Measurements from ENCODE around the gene SDC3.
"Not testable (repeated sequence)": the region's sequence is repeated elsewhere in the genome, so short reads cannot be mapped to it uniquely, and the experiment has no call there.

Gene SDC3

GRCh38 chr1:30908696-30909364 is at the start of gene SDC3:
Gene SDC3, minus strand, starts transcription at chr1:30908758. Its CDS starts 172 bp downstream, at chr1:30908586.
- peak; percentile 89 for DNase-seq (ENCODE audit: low spot score)

- no peak for DNase-seq (ENCODE audit: low spot score)
Observed at GRCh38 chr1:30957560-30958222, 49.1 kb upstream of the SDC3 start.

- peak; percentile 81 for DNase-seq (ENCODE audit: low spot score)
Observed at GRCh38 chr1:30955448-30956015, 47.0 kb upstream of the SDC3 start.

- no peak for DNase-seq (ENCODE audit: low spot score)
Observed at GRCh38 chr1:30953685-30954084, 45.1 kb upstream of the SDC3 start.

DNA sequence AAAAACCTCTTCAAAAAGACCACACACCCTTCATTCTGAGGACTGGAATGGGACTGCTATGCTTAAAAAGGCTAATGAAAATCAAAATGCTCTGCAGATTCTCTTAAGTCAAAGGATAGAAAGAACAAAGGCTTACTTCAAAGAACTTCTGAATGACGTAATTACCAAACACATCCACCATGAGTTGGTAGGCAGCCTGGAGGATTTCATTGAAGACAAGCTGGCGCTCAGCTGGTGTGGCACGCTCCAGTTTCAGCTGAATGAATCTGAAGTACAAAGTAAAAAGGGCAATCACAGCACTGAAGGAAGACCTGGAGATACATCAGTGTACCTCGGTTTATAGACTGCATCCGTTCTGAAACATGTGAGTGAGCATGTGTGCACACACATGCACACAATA is 43.5 kb upstream of the SDC3 start:
- no peak for DNase-seq (ENCODE audit: low spot score)

DNA sequence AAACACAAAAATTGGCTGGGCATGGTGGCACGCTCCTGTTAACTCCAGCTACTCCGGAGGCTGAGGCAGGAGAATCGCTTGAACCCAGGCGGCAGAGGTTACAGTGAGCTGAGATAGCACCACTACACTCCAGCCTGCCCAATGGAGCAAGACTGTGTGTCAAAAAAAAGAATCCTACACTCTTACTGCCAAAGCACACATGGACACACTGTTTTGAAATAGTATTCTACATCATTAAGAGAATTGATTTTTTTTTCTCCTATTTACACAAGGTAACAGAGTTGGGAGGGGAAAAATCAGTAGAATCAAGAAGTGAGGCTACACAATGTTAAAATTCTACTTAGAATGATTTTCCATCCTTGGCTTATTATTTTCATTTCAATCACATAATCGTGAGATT is 42.1 kb upstream of the SDC3 start:
- no peak for DNase-seq (ENCODE audit: low spot score)

GRCh38 chr1:30950053-30950452 is 41.5 kb upstream of the SDC3 start:
- DNase-seq (ENCODE audit: low spot score) = no peak

- DNase-seq (ENCODE audit: low spot score) = not testable (repeated sequence)
Observed at GRCh38 chr1:30949487-30949838, 40.9 kb upstream of the SDC3 start.

DNA sequence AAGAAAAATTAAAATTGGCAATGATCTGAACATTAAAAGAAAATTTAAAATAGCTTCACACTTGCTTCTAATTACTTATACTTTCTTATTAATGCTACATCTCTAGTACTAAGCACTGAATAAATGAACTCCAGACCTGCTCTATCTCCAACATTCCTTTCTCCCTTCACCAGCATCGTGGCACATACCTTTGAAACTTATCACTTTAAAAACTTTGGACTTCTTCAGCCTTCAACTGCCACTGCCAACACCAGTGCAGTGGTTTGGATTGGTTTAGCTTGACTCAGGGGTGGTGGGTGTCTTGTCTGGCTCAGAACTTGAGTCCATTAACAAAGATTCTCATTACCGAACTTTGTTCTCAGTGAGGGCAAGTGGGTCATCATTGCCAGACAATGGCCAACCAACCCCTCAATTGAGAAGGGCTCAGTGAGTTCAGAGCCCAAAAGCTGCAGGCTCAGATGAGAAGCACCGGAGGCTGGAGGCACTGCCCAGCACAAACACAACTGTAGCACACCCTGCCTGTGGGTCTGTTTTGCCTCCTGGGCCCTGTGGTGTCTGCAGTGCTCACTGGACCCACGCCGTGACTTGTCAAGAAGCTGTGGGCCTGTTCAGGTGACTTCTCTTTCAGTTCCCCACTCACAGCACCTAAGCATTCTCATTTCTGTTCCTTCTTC is 40.4 kb upstream of the SDC3 start:
- DNase-seq (ENCODE audit: low spot score) = peak; percentile 49

GRCh38 chr1:30948278-30948677 is 39.7 kb upstream of the SDC3 start:
- DNase-seq (ENCODE audit: low spot score) = no peak

- DNase-seq (ENCODE audit: low spot score) = no peak
Observed at GRCh38 chr1:30947212-30947611, 38.7 kb upstream of the SDC3 start.

- DNase-seq (ENCODE audit: low spot score) = no peak
Observed at GRCh38 chr1:30942326-30942963, 33.9 kb upstream of the SDC3 start.

DNA sequence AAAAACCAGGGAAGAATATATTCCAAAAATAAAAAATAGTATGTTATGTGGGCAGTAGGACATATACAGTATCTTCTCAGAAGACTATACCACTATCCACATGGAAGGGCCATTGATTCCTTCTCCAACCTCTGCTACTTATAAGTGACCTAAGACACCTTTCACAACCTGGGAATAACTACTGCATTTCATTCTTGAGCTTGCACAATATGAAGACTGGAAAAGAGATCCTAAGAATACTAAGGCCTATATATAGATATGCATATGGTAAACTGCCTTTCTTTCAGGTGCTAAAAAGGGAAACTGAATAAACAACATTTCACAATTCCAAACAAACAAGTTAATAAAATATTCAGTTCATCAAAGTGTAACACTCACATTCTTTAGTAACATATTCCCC is 32.0 kb upstream of the SDC3 start:
- no peak for DNase-seq (ENCODE audit: low spot score)

GRCh38 chr1:30936541-30937171 is 28.1 kb upstream of the SDC3 start:
- DNase-seq (ENCODE audit: low spot score) = no peak

GRCh38 chr1:30935758-30936157 is 27.2 kb upstream of the SDC3 start:
- not testable (repeated sequence) for DNase-seq (ENCODE audit: low spot score)

- DNase-seq (ENCODE audit: low spot score) = no peak
Observed at GRCh38 chr1:30934613-30935012, 26.1 kb upstream of the SDC3 start.

- DNase-seq (ENCODE audit: low spot score) = peak; percentile 81
Observed at GRCh38 chr1:30933874-30934252, 25.3 kb upstream of the SDC3 start.

GRCh38 chr1:30930631-30931173 is 22.1 kb upstream of the SDC3 start:
- DNase-seq (ENCODE audit: low spot score) = no peak

- DNase-seq (ENCODE audit: low spot score) = no peak
Observed at GRCh38 chr1:30929944-30930525, 21.5 kb upstream of the SDC3 start.

DNA sequence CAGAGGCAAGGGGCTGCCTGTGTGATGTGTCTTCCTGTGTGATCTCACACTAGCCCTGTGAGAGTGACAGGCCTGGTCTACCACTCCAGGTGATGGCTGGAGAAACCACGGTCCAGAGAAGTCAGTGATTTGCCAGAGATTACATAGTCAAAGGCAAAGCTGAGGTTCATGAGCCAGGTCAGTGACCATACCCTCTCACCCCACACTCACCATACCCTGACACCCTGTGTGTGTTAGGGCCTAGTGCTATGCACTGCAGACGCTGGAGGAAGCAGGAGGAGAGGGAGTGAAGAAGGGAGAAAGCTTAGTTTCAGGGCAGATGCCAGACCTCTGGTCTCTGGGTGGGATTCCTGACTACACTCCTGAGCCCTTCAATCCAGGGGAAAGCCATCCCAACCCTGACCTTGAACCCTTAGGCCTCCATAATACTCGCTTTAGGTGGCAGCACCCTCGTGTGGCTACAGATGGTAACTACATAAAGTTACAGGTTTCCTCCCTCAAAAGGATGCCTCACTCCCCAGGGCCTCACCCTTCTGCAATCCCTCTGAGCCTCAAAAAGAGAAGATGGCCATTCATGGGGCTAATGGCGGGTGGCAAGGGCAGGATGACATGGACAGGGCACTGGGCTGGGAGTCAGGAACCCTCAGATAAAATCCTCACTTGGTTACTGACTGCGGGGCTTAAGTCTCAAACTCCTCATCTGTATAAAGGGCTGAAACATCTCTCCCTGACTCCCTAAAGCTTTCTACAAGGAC is 20.8 kb upstream of the SDC3 start:
- peak; percentile 80 for DNase-seq (ENCODE audit: low spot score)

- DNase-seq (ENCODE audit: low spot score) = no peak
Observed at GRCh38 chr1:30928789-30929134, 20.2 kb upstream of the SDC3 start.
